IMR-90 (cell line): ENCODE measurements around the gene STK32A. TPM values are rescaled to one million over a fixed set of nuclear protein-coding genes. Genes with fewer than 3 reads are reported as not detected.

Experiments
- ATAC-seq: fragments of 200-7000 bp; cut with Tn5 transposase; 2 replicates; pipeline ENCODE4 v1.9.1; 2020; ENCODE audit warnings: low read depth, mild to moderate bottlenecking, moderate library complexity
- BruUV-seq: library from RNA; stranded (reverse); fragments of 400-500 nt; replicated peaks from 2 replicates; lab custom pipeline; 2021; lab: Mats Ljungman, UMichigan
- CTCF ChIA-PET: fragments of 300-600 bp; formaldehyde crosslinking; extraction: SDS; loops from one replicate; lab custom pipeline; 2021; ENCODE audit warnings: antibody characterized with exemption; lab: Yijun Ruan, JAX
- POLR2A ChIA-PET: fragments of 300-600 bp; sonication (Branson Sonifier 250); formaldehyde crosslinking; loops from one replicate; lab custom pipeline; 2022; ENCODE audit warnings: antibody characterized with exemption; ENCODE audit not compliant: unreplicated experiment; lab: Charles Lee
- DNase-seq: peaks from one replicate; pipeline ENCODE4 v3.0.0; 2013
- H2AFZ ChIP-seq: replicated peaks from 2 replicates; pipeline ENCODE3; 2013; ENCODE audit warnings: low read length, mild to moderate bottlenecking; ENCODE audit not compliant: poor library complexity
- H2AK5ac ChIP-seq: 2 replicates; pipeline ENCODE4 v1.6.1; 2013; ENCODE audit warnings: low read depth, low read length, inconsistent platforms
- H2AK9ac ChIP-seq: replicated peaks from 2 replicates; pipeline ENCODE3; 2013; ENCODE audit warnings: mild to moderate bottlenecking, low read depth, low read length, moderate library complexity; ENCODE audit not compliant: poor library complexity
- H2BK120ac ChIP-seq: 2 replicates; pipeline ENCODE4 v1.6.1; 2013; ENCODE audit warnings: low read depth, low read length, inconsistent platforms
- H2BK15ac ChIP-seq: 3 replicates; pipeline ENCODE4 v1.6.1; 2013; ENCODE audit warnings: low read depth, low read length, inconsistent platforms
- H2BK20ac ChIP-seq: 2 replicates; pipeline ENCODE4 v1.6.1; 2013; ENCODE audit warnings: low read depth, mild to moderate bottlenecking, inconsistent platforms, low read length, moderate library complexity
- H2BK5ac ChIP-seq: 2 replicates; pipeline ENCODE4 v1.6.1; 2013; ENCODE audit warnings: mild to moderate bottlenecking, low read depth, low read length, inconsistent platforms; ENCODE audit not compliant: poor library complexity, severe bottlenecking
- H3K14ac ChIP-seq: replicated peaks from 2 replicates; pipeline ENCODE4 v1.6.1; 2013; ENCODE audit warnings: low read depth, low read length, inconsistent platforms
- H3K18ac ChIP-seq: 2 replicates; pipeline ENCODE4 v1.6.1; 2013; ENCODE audit warnings: low read depth, low read length, control low read depth
- H3K23ac ChIP-seq: 2 replicates; pipeline ENCODE4 v1.6.1; 2013; ENCODE audit warnings: low read depth, low read length, inconsistent platforms
- H3K27ac ChIP-seq: 2 replicates; pipeline ENCODE4 v1.5.1; 2013; ENCODE audit warnings: mild to moderate bottlenecking, control low read depth, low read length; ENCODE audit not compliant: insufficient read depth
- H3K27me3 ChIP-seq: 2 replicates; pipeline ENCODE4 v1.6.1; 2013; ENCODE audit warnings: low read length; ENCODE audit not compliant: control insufficient read depth, insufficient read depth
- H3K36me3 ChIP-seq: 2 replicates; pipeline ENCODE4 v1.6.1; 2013; ENCODE audit warnings: low read length, mixed read lengths; ENCODE audit not compliant: control insufficient read depth, insufficient read depth
- H3K4ac ChIP-seq: 2 replicates; pipeline ENCODE4 v1.6.1; 2013; ENCODE audit warnings: low read depth, low read length, inconsistent platforms
- H3K4me1 ChIP-seq: 2 replicates; pipeline ENCODE4 v1.6.1; 2013; ENCODE audit warnings: low read length, mixed read lengths; ENCODE audit not compliant: control insufficient read depth, insufficient read depth
- H3K4me2 ChIP-seq: 2 replicates; pipeline ENCODE4 v1.6.1; 2013; ENCODE audit warnings: low read depth, mild to moderate bottlenecking, control low read depth, low read length, moderate library complexity
- H3K4me3 ChIP-seq: 2 replicates; pipeline ENCODE4 v1.5.1; 2013; ENCODE audit warnings: low read depth, mild to moderate bottlenecking, control low read depth, low read length, moderate library complexity; ENCODE audit not compliant: insufficient read depth
- H3K56ac ChIP-seq: 2 replicates; pipeline ENCODE4 v1.6.1; 2013; ENCODE audit warnings: low read length, inconsistent platforms; ENCODE audit not compliant: insufficient read depth; ENCODE audit errors: extremely low read depth
- H3K79me1 ChIP-seq, 2 experiments: 2 replicates each; pipeline ENCODE4 v1.6.1; 2013; ENCODE audit warnings: low read length in 2 of 2, inconsistent platforms in 1 of 2, low read depth in 1 of 2
- H3K9ac ChIP-seq: 2 replicates; pipeline ENCODE4 v1.6.1; 2013; ENCODE audit warnings: low read depth, low read length, control low read depth
- H3K9me1 ChIP-seq: 2 replicates; pipeline ENCODE4 v1.6.1; 2013; ENCODE audit warnings: low read length, inconsistent platforms; ENCODE audit not compliant: insufficient read depth
- H3K9me3 ChIP-seq: 2 replicates; pipeline ENCODE4 v1.6.1; 2013; ENCODE audit warnings: low read length; ENCODE audit not compliant: control insufficient read depth, insufficient read depth
- H4K20me1 ChIP-seq: 2 replicates; pipeline ENCODE4 v1.6.1; 2013; ENCODE audit warnings: low read length, inconsistent platforms; ENCODE audit not compliant: insufficient read depth
- H4K5ac ChIP-seq: 2 replicates; pipeline ENCODE4 v1.6.1; 2013; ENCODE audit warnings: mild to moderate bottlenecking, low read depth, low read length, control low read depth
- H4K8ac ChIP-seq, 2 experiments: 2 replicates each; pipeline ENCODE4 v1.6.1; 2013; ENCODE audit warnings: low read depth in 2 of 2, low read length in 2 of 2, control low read depth in 1 of 2, inconsistent platforms in 1 of 2
- H4K91ac ChIP-seq: 2 replicates; pipeline ENCODE4 v1.6.1; 2013; ENCODE audit warnings: low read depth, low read length, inconsistent platforms; ENCODE audit not compliant: insufficient read depth
- CEBPB ChIP-seq: IDR thresholded peaks from 2 replicates; pipeline ENCODE4 v1.6.1; 2012; ENCODE audit warnings: low read depth, low read length, improper control_type of control experiment
- FOS ChIP-seq: fragments of 150-350 bp; IDR thresholded peaks from 2 replicates; pipeline ENCODE4 v1.6.1; 2016; ENCODE audit warnings: low read depth, low read length
- MXI1 ChIP-seq: IDR thresholded peaks from 2 replicates; pipeline ENCODE4 v1.6.1; 2012; ENCODE audit warnings: low read depth, mild to moderate bottlenecking, low read length, moderate library complexity, borderline replicate concordance
- NFE2L2 ChIP-seq: fragments of 150-350 bp; IDR thresholded peaks from 2 replicates; pipeline ENCODE4 v1.6.1; 2016; ENCODE audit warnings: low read depth, mild to moderate bottlenecking, low read length
- POLR2A ChIP-seq: IDR thresholded peaks from 2 replicates; pipeline ENCODE4 v1.6.1; 2012; ENCODE audit warnings: mild to moderate bottlenecking, low read depth, low read length
- RAD21 ChIP-seq: IDR thresholded peaks from 2 replicates; pipeline ENCODE4 v1.6.1; 2012; ENCODE audit warnings: low read length, improper control_type of control experiment
- SMC3 ChIP-seq: fragments of 150-350 bp; IDR thresholded peaks from 2 replicates; pipeline ENCODE4 v1.6.1; 2016; ENCODE audit warnings: low read depth, mild to moderate bottlenecking, antibody characterized with exemption, low read length, moderate library complexity
- whole genome bisulfite sequencing, 2 experiments: methylation state at CpG; one replicate each; pipeline versions ENCODE4 v1.1.5 to v1.1.7; 2013; ENCODE audit warnings: missing lambda C conversion rate in 2 of 2; ENCODE audit not compliant: insufficient read length in 1 of 2; ENCODE audit errors: extremely low coverage in 2 of 2; 5-methylcytosine and 5-hydroxymethylcytosine counted together
- dilution Hi-C: fragments of 300-500 bp; cut with HindIII; formaldehyde crosslinking; loops from one replicate; pipeline ENCODE4 v1.14.3; 2018; ENCODE audit warnings: low sequenced_read_pairs; ENCODE audit not compliant: unreplicated experiment
- in situ Hi-C: fragments of 300-500 bp; cut with MboI; formaldehyde crosslinking; loops from 3 replicates; pipeline ENCODE4 v1.14.3; 2019; ENCODE audit warnings: low sequenced_read_pairs, inconsistent platforms, mixed read lengths
- intact Hi-C: fragments of 100-400 bp; cut with micrococcal nuclease; formaldehyde crosslinking; loops from 2 replicates; pipeline ENCODE4 v1.10.0; 2022
- polyA plus RNA-seq, 3 experiments: library from polyadenylated mRNA; depleted of rRNA; stranded (reverse); fragments of >200 nt; gene quantifications; 2 replicates each; pipeline ENCODE4 v1.2.3, GENCODE V29; 2012; ENCODE audit warnings: low replicate concordance in 1 of 3
- total RNA-seq: library from RNA; depleted of rRNA; stranded (reverse); fragments of >200 nt; gene quantifications from 2 replicates; pipeline ENCODE4 v1.2.3, GENCODE V29; 2012

The STK32A gene
- total and polyA plus RNA-seq, 2 of the 4 experiments (the other 2 are of a cell fraction) = 0.12 to 0.18 TPM

- no peak overlapping the region for H3K9ac ChIP-seq
- in situ Hi-C loops = no loop called here
- no peaks in the 10 kb centered on the region for H3K4me1 ChIP-seq
- H4K20me1 ChIP-seq = no peaks in the 10 kb centered on the region
- ChIA-PET CTCF (no interaction called here), POLR2A (no interaction called here)
- no peaks in the 10 kb centered on the region for H3K79me1 ChIP-seq
- no peak for DNase-seq
- H2AK5ac ChIP-seq = no peak overlapping the region
- intact Hi-C loops = no loop called here
- H2BK5ac ChIP-seq = no peak overlapping the region
- H2BK20ac ChIP-seq = no peak overlapping the region
- H3K9me1 ChIP-seq = no peaks in the 10 kb centered on the region
- H3K18ac ChIP-seq = no peak overlapping the region
- no peak overlapping the region for H3K4me2 ChIP-seq
- no peaks in the 10 kb centered on the region for H3K36me3 ChIP-seq
- WGBS, 2 experiments = no CpG with 5 or more reads among the region's 1 CpG
- no peak overlapping the region for H4K91ac ChIP-seq
- H3K9me3 ChIP-seq = no peaks in the 10 kb centered on the region
- H3K27me3 ChIP-seq = no peaks in the 10 kb centered on the region
- no peak overlapping the region for H3K27ac ChIP-seq
- no peak overlapping the region for H2BK120ac ChIP-seq
- no peak overlapping the region for H2AFZ ChIP-seq
- H3K23ac ChIP-seq = no peak overlapping the region
- no peak overlapping the region for H2AK9ac ChIP-seq
- no peak overlapping the region for H4K8ac ChIP-seq
- no peak overlapping the region for H3K4me3 ChIP-seq
- no peak for ATAC-seq
- BruUV-seq = no TSS peak
- H3K4ac ChIP-seq = no peak overlapping the region
- H4K5ac ChIP-seq = no peak overlapping the region
- H3K14ac ChIP-seq = no peak overlapping the region
- H3K56ac ChIP-seq = no peak overlapping the region
- dilution Hi-C loops = no loop called here
- no peak for TF ChIP-seq MXI1
- TF ChIP-seq FOS = no peak
- no peak for TF ChIP-seq NFE2L2
- TF ChIP-seq SMC3 = no peak
- TF ChIP-seq POLR2A = no peak
- TF ChIP-seq RAD21 = no peak
- no peak for TF ChIP-seq CEBPB
- no peak overlapping the region for H2BK15ac ChIP-seq
Measured at GRCh38 chr5:147208134-147208533, 26.7 kb upstream of the STK32A start.
